WTC11 (cell line): Measurements from ENCODE around the gene CIAPIN1. TPM values are rescaled to one million over a fixed set of nuclear protein-coding genes. Genes with fewer than 3 reads are reported as not detected.

Source experiments
- ATAC-seq: fragments of 200-7000 bp; cut with Tn5 transposase; 2 replicates; pipeline ENCODE4 v1.10.0; 2021; ENCODE audit warnings: mild to moderate bottlenecking, moderate library complexity
- CTCF ChIA-PET: fragments of 300-600 bp; sonication (Branson Sonifier 250); formaldehyde crosslinking; loops from one replicate; lab custom pipeline; 2021; ENCODE audit warnings: antibody characterized with exemption; lab: Charles Lee
- POLR2A ChIA-PET: fragments of 350-600 bp; sonication (Branson Sonifier 250); formaldehyde crosslinking; loops from one replicate; lab custom pipeline; 2021; ENCODE audit warnings: antibody characterized with exemption; lab: Charles Lee
- DNase-seq: peaks from one replicate; pipeline ENCODE4 v3.0.0; 2021; ENCODE audit warnings: low spot score
- H3K27ac Mint-ChIP-seq: 2 replicates; pipeline ENCODE4 v1.8.0; 2021; ENCODE audit warnings: mixed read lengths
- H3K27me3 Mint-ChIP-seq: 2 replicates; pipeline ENCODE4 v1.8.0; 2021; ENCODE audit warnings: low read depth, mild to moderate bottlenecking, moderate library complexity, mixed read lengths
- H3K36me3 Mint-ChIP-seq: 2 replicates; pipeline ENCODE4 v1.8.0; 2021; ENCODE audit warnings: mixed read lengths
- H3K4me1 Mint-ChIP-seq: 2 replicates; pipeline ENCODE4 v1.8.0; 2022; ENCODE audit warnings: mixed read lengths
- H3K4me3 Mint-ChIP-seq: 2 replicates; pipeline ENCODE4 v1.8.0; 2021; ENCODE audit warnings: mild to moderate bottlenecking, moderate library complexity, mixed read lengths
- H3K9me3 Mint-ChIP-seq: 2 replicates; pipeline ENCODE4 v1.8.0; 2021; ENCODE audit warnings: mixed read lengths
- AR ChIP-seq: fragments of 250-450 bp; sonication (Bioruptor Pico); IDR thresholded peaks from 2 replicates; pipeline ENCODE4 v1.9.0; 2021; ENCODE audit warnings: mild to moderate bottlenecking
- CDX4 ChIP-seq: fragments of 250-450 bp; sonication (Bioruptor Pico); IDR thresholded peaks from 2 replicates; pipeline ENCODE4 v1.9.0; 2021; ENCODE audit warnings: moderate library complexity, mild to moderate bottlenecking, inconsistent platforms, borderline replicate concordance
- ERG ChIP-seq: fragments of 250-450 bp; sonication (Bioruptor Pico); IDR thresholded peaks from 2 replicates; pipeline ENCODE4 v1.8.0; 2021; ENCODE audit warnings: mild to moderate bottlenecking
- FOXJ3 ChIP-seq: sonication (generic); formaldehyde crosslinking; IDR thresholded peaks from 2 replicates; pipeline ENCODE4 v1.9.0; 2021; ENCODE audit warnings: missing genetic modification reagents, mild to moderate bottlenecking, borderline replicate concordance
- FOXP1 ChIP-seq: sonication (generic); formaldehyde crosslinking; IDR thresholded peaks from 2 replicates; pipeline ENCODE4 v1.8.0; 2022; ENCODE audit warnings: missing genetic modification reagents, mild to moderate bottlenecking, moderate library complexity, borderline replicate concordance
- HMGXB4 ChIP-seq: sonication (generic); formaldehyde crosslinking; IDR thresholded peaks from 2 replicates; pipeline ENCODE4 v1.8.1; 2023; ENCODE audit warnings: mild to moderate bottlenecking, moderate library complexity, missing genetic modification reagents
- KAT7 ChIP-seq: sonication (generic); formaldehyde crosslinking; IDR thresholded peaks from 2 replicates; pipeline ENCODE4 v1.8.1; 2023; ENCODE audit warnings: missing genetic modification reagents, mild to moderate bottlenecking, borderline replicate concordance
- SMAD4 ChIP-seq: sonication (generic); formaldehyde crosslinking; IDR thresholded peaks from 2 replicates; pipeline ENCODE4 v1.8.0; 2022; ENCODE audit warnings: mild to moderate bottlenecking, missing genetic modification reagents
- STAT6 ChIP-seq: sonication (generic); formaldehyde crosslinking; conservative IDR thresholded peaks from 2 replicates; pipeline ENCODE4 v1.8.1; 2023; ENCODE audit warnings: mild to moderate bottlenecking, low read depth, missing genetic modification reagents, moderate library complexity
- TCF7 ChIP-seq: sonication (generic); formaldehyde crosslinking; IDR thresholded peaks from 2 replicates; pipeline ENCODE4 v1.8.0; 2022; ENCODE audit warnings: mild to moderate bottlenecking, low read depth, missing genetic modification reagents, moderate library complexity
- ZMAT4 ChIP-seq: fragments of 250-450 bp; sonication (Bioruptor Pico); IDR thresholded peaks from 2 replicates; pipeline ENCODE4 v1.9.0; 2021; ENCODE audit warnings: mild to moderate bottlenecking
- ZNF281 ChIP-seq: sonication (generic); formaldehyde crosslinking; IDR thresholded peaks from 2 replicates; pipeline ENCODE4 v1.8.0; 2023; ENCODE audit warnings: mild to moderate bottlenecking, missing genetic modification reagents
- ZNF512 ChIP-seq: sonication (generic); formaldehyde crosslinking; IDR thresholded peaks from 2 replicates; pipeline ENCODE4 v1.8.1; 2022; ENCODE audit warnings: missing genetic modification reagents, borderline replicate concordance
- ZNF532 ChIP-seq: fragments of 250-450 bp; sonication (Bioruptor Pico); IDR thresholded peaks from 2 replicates; pipeline ENCODE4 v1.9.0; 2021; ENCODE audit warnings: mild to moderate bottlenecking, borderline replicate concordance
- total RNA-seq: library from RNA; stranded (reverse); gene quantifications from 3 replicates; pipeline ENCODE4 v1.2.3, GENCODE V29; 2021

Gene CIAPIN1
- total RNA-seq, 1 experiment from 2014 or later: 87.9 TPM

GRCh38 chr16:57396786-57397185 is 50.4 kb downstream of the CIAPIN1 start (continued):
- TF ChIP-seq HMGXB4 (CRISPR knock-in tag): no peak
- TF ChIP-seq ZMAT4 (CRISPR knock-in tag): no peak
- no peak for TF ChIP-seq AR (CRISPR knock-in tag)
- TF ChIP-seq FOXP1: no peak
- no peak for TF ChIP-seq ZNF512 (CRISPR knock-in tag)
- TF ChIP-seq STAT6 (CRISPR knock-in tag): no peak

GRCh38 chr16:57395026-57395425 is 52.2 kb downstream of the CIAPIN1 start:
- no peak for ATAC-seq
- H3K27me3 Mint-ChIP-seq: peaks cover 8% of the 10 kb centered on the region
- no peak overlapping the region for H3K4me3 Mint-ChIP-seq
- H3K27ac Mint-ChIP-seq: no peak overlapping the region
- no peaks in the 10 kb centered on the region for H3K36me3 Mint-ChIP-seq
- no peak for DNase-seq
- ChIA-PET POLR2A (no interaction called here), CTCF (interaction anchor here (0.7 to 5.5 kb wide), 3 partner anchors 22 to 81 kb away, joined by 3 to 27 read pairs (median 3); no protein-coding TSS in a partner anchor)
- peaks cover 7% of the 10 kb centered on the region for H3K9me3 Mint-ChIP-seq
- H3K4me1 Mint-ChIP-seq: no peaks in the 10 kb centered on the region
- TF ChIP-seq ZNF281 (CRISPR knock-in tag) (no peak), ZNF532 (no peak), ERG (CRISPR knock-in tag) (no peak), KAT7 (no peak), CDX4 (CRISPR knock-in tag) (no peak), FOXJ3 (CRISPR knock-in tag) (no peak), SMAD4 (CRISPR knock-in tag) (no peak), TCF7 (CRISPR knock-in tag) (no peak)
